Esophagus squamous epithelium (tissue), 5 donors: ENCODE data around the gene ADGRG2. TPM values are rescaled to one million over a fixed set of nuclear protein-coding genes. Genes with fewer than 3 reads are reported as not detected.

ENCODE experiments used
- DNase-seq: peaks from one replicate; lab custom pipeline; 2025; lab: John Stamatoyannopoulos, UW
- H3K27ac ChIP-seq, 4 donors: fragments of 200-600 bp; sonication (generic); one replicate each; pipeline ENCODE4 v1.5.1; 2016 to 2019; ENCODE audit warnings: mild to moderate bottlenecking in 1 of 4
- H3K27me3 ChIP-seq, 4 donors: fragments of 200-600 bp; sonication (generic); 1 replicate in 3 of 4; 2 replicates in 1 of 4; pipeline versions ENCODE4 v1.5.1 to v1.6.0; 2017 to 2021; ENCODE audit warnings: antibody characterized with exemption in 1 of 4
- H3K36me3 ChIP-seq, 3 donors: fragments of 200-600 bp; sonication (generic); one replicate each; pipeline ENCODE4 v1.5.1; 2016 to 2019
- H3K4me1 ChIP-seq, 3 donors: fragments of 200-600 bp; sonication (generic); one replicate each; pipeline ENCODE4 v1.5.1; 2017 to 2019
- H3K4me3 ChIP-seq, 4 donors: fragments of 200-600 bp; sonication (generic); 1 replicate in 3 of 4; 2 replicates in 1 of 4; pipeline ENCODE4 v1.5.1; 2016 to 2019; ENCODE audit warnings: mild to moderate bottlenecking in 2 of 4, moderate library complexity in 1 of 4
- H3K9me3 ChIP-seq, 3 donors: fragments of 200-600 bp; sonication (generic); one replicate each; pipeline ENCODE4 v1.5.1; 2016 to 2019
- POLR2A ChIP-seq, 4 donors: fragments of 450-650 bp; IDR thresholded peaks; one replicate each; pipeline ENCODE4 v1.6.1; 2017; ENCODE audit warnings: antibody characterized with exemption in 4 of 4, mild to moderate bottlenecking in 4 of 4, moderate library complexity in 3 of 4
- WGBS, 2 donors: methylation state at CpG; one replicate each; pipeline ENCODE4 v1.1.5; 2018; 5-methylcytosine and 5-hydroxymethylcytosine counted together
- intact Hi-C: fragments of 100-400 bp; cut with DNase I; formaldehyde crosslinking; loops from one replicate; pipeline ENCODE4 v1.15.0; 2022
- total RNA-seq, 4 donors: library from RNA; depleted of rRNA; stranded (reverse); fragments of >200 nt; gene quantifications; one replicate each; pipeline ENCODE4 v1.1.0, GENCODE V29; 2016
- TF ChIP-seq, protein P1 (sequence below), 6 experiments: fragments of 450-650 bp in 4 of 6; fragments of 200-600 bp in 2 of 6; sonication (generic) in 2 of 6; IDR thresholded peaks; one replicate each; pipeline ENCODE4 v1.5.1; 2016 to 2019; ENCODE audit warnings: antibody characterized with exemption in 6 of 6, mild to moderate bottlenecking in 4 of 6, moderate library complexity in 4 of 6
- donor health status: DM: yes; HTN: yes; CAD: no.

Gene ADGRG2
- total RNA-seq, 4 donors from 2014 or later: 0.15 to 1.1 (median 0.56) TPM

DNA sequence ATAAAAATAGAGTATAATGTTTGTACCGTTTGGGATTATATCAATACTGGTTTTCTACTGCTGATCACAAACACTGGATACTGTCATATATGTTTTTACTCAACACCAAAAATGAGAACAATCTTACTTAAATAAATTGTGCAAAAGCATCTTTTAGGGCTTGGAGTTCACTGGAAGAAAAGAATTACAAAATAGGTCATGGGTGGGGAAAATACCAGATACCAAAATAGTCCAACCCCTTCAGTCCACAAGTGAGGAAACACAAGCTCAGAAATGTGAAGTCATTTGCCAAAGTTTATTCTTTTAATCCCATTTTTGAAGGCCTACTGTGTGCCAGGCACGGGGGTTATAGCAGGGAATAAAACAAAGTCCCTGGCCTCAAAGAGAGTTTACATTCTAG, 64.4 kb downstream of the ADGRG2 start:
- H3K4me3 ChIP-seq: no peak overlapping the region
- H3K27ac ChIP-seq: no peak overlapping the region
- H3K27me3 ChIP-seq: no peaks in the 10 kb centered on the region
- no peaks in the 10 kb centered on the region for H3K4me1 ChIP-seq
- TF ChIP-seq, protein P1, sequence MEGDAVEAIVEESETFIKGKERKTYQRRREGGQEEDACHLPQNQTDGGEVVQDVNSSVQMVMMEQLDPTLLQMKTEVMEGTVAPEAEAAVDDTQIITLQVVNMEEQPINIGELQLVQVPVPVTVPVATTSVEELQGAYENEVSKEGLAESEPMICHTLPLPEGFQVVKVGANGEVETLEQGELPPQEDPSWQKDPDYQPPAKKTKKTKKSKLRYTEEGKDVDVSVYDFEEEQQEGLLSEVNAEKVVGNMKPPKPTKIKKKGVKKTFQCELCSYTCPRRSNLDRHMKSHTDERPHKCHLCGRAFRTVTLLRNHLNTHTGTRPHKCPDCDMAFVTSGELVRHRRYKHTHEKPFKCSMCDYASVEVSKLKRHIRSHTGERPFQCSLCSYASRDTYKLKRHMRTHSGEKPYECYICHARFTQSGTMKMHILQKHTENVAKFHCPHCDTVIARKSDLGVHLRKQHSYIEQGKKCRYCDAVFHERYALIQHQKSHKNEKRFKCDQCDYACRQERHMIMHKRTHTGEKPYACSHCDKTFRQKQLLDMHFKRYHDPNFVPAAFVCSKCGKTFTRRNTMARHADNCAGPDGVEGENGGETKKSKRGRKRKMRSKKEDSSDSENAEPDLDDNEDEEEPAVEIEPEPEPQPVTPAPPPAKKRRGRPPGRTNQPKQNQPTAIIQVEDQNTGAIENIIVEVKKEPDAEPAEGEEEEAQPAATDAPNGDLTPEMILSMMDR (IDR thresholded peaks at IDR 0.05): no peak
- TF ChIP-seq POLR2A (IDR thresholded peaks at IDR 0.05): no peak
- intact Hi-C loops: no loop called here
- no peak for DNase-seq
- H3K9me3 ChIP-seq: no peaks in the 10 kb centered on the region
- 47 to 56% methylated on average over 2 of the region's 2 CpGs for WGBS, 2 donors
- H3K36me3 ChIP-seq: no peaks in the 10 kb centered on the region

DNA sequence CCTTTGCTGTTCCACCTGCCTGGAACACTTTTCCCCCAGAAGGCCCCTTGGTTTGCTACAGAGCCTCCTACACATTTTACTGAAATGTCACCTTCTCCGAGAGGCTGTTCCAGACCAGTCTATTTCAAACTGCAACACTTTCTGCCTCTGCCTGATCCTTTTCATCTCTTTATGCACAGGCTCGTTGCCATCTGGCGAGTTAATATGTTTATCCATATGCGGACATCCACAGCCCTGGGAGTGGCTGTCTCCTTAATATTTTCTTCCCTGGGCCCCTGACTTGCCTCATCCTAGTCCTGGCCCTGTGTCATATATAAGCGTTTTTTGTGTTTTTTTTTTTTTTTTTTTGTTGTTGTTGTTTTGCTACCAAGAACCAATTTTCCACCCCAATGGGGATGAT, 73.2 kb downstream of the ADGRG2 start:
- no peaks in the 10 kb centered on the region for H3K4me1 ChIP-seq
- no peak overlapping the region for H3K4me3 ChIP-seq
- H3K27me3 ChIP-seq: no peaks in the 10 kb centered on the region
- no peaks in the 10 kb centered on the region for H3K36me3 ChIP-seq
- H3K27ac ChIP-seq: no peak overlapping the region
- intact Hi-C loops: no loop called here
- DNase-seq: no peak
- no peaks in the 10 kb centered on the region for H3K9me3 ChIP-seq
- TF ChIP-seq, protein P1 (IDR thresholded peaks at IDR 0.05): no peak
- TF ChIP-seq POLR2A (IDR thresholded peaks at IDR 0.05): no peak
- WGBS, 2 donors: 69 to 87% methylated on average over 5 of the region's 5 CpGs

DNA sequence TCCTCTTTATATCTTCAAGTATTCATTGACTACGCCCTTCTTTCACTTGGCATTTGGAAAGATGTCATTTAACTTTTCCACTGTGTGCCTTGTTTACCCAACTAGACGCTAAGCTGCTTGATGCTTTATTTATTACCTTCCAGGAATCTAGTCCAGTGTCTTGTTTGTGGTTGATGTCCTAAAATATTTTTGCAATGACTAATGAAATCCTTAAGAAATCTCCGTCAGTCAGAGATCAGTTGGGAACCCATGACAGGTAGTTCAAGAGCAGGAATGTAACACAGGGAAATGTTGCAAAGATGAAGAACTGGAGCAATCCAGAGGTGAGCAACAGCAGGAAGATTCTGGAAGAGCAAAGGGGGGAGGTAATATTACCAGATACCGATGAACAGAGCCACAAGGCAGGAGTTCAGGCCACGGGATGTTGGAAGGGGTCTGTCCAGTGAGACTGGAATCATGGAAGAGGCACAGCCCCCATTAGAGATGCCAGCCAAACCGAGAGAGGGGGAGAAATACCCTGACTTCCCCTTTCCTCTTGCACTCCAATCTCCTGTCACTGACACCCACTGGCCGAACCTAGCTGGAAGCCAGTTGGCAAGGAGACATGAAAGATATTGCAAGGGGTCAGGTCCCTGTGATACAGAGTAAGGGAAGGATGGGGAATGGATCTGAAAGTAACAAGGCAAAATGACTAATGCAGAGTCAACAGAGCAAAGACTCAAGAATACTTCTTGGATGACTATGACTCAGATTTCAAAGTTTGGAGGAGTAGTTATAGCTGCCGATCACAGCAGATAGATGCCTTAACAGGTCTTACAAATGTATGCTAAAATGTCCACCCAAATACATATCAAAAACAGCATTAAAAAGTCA, 75.7 kb downstream of the ADGRG2 start:
- H3K27ac ChIP-seq: no peak overlapping the region
- no peaks in the 10 kb centered on the region for H3K9me3 ChIP-seq
- intact Hi-C loops: no loop called here
- no peak for DNase-seq
- no peaks in the 10 kb centered on the region for H3K4me1 ChIP-seq
- H3K27me3 ChIP-seq: no peaks in the 10 kb centered on the region
- H3K4me3 ChIP-seq: no peak overlapping the region
- 56 to 70% methylated on average over 7 to 8 of the region's 8 CpGs for WGBS, 2 donors
- TF ChIP-seq POLR2A (IDR thresholded peaks at IDR 0.05): no peak
- TF ChIP-seq, protein P1 (IDR thresholded peaks at IDR 0.05): no peak
- H3K36me3 ChIP-seq: no peaks in the 10 kb centered on the region

DNA sequence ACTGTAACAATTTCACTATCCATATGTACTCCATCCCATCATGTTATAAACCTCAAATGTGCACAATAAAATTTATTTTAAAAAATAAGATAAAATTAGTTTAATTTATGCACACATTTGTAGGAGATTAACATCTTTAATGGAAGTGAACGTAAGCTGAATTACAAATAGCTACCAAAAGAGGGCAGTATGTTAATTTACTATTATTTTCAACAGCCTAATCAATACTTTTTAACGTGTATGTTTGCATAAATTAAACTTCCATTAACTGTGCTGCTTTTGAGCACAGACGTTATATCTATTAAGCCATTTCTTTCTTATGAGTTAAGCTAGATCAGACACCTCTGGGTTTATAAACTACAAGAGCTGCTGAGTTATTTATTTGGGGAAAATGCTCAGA, 81.9 kb downstream of the ADGRG2 start:
- no peaks in the 10 kb centered on the region for H3K27me3 ChIP-seq
- H3K27ac ChIP-seq: no peak overlapping the region
- no peaks in the 10 kb centered on the region for H3K4me1 ChIP-seq
- no peak overlapping the region for H3K4me3 ChIP-seq
- no peaks in the 10 kb centered on the region for H3K9me3 ChIP-seq
- TF ChIP-seq, protein P1 (IDR thresholded peaks at IDR 0.05): peak in 2 of 6 experiments; percentile 12 to 23
- no peak for TF ChIP-seq POLR2A (IDR thresholded peaks at IDR 0.05)
- intact Hi-C loops: no loop called here
- WGBS, 2 donors: 15 to 26% methylated on average over 3 of the region's 3 CpGs
- no peaks in the 10 kb centered on the region for H3K36me3 ChIP-seq
- no peak for DNase-seq

DNA sequence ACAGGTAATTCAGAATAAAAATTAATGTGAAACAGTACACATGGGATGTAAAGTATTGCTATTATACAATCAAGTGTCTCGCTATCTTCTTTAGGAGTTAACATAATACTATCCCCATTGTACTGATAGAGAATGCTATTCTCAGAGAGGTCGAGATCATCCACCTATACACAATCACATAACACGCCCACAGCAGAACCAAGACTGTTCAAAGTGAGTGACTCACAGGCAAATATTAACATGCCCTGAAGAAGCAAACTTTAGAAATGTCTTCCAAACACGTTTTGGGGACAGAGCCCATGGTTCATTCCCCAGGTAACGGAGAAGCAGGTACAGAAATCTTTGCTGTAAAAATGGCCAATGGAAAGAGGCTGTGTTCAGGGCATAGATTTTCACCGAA, 88.2 kb downstream of the ADGRG2 start:
- Histone ChIP-seq H3K9me3 (no peaks in the 10 kb centered on the region), H3K27me3 (no peaks in the 10 kb centered on the region), H3K36me3 (no peaks in the 10 kb centered on the region), H3K4me1 (no peaks in the 10 kb centered on the region), H3K4me3 (no peak overlapping the region), H3K27ac (no peak overlapping the region)
- TF ChIP-seq POLR2A (IDR thresholded peaks at IDR 0.05): no peak
- TF ChIP-seq, protein P1 (IDR thresholded peaks at IDR 0.05): no peak
- WGBS, 2 donors: 24 to 62% methylated on average over 6 of the region's 6 CpGs
- DNase-seq: no peak
- intact Hi-C loops: no loop called here
